GM04503 (cell line): ENCODE measurements around the gene ZPR1.
"Not testable (repeated sequence)": the region's sequence is repeated elsewhere in the genome, so short reads cannot be mapped to it uniquely, and the experiment has no call there.

Source experiments
- DNase-seq: peaks from one replicate; pipeline ENCODE4 v3.0.0-alpha.2; 2012; ENCODE audit warnings: low read depth

Gene ZPR1

DNA sequence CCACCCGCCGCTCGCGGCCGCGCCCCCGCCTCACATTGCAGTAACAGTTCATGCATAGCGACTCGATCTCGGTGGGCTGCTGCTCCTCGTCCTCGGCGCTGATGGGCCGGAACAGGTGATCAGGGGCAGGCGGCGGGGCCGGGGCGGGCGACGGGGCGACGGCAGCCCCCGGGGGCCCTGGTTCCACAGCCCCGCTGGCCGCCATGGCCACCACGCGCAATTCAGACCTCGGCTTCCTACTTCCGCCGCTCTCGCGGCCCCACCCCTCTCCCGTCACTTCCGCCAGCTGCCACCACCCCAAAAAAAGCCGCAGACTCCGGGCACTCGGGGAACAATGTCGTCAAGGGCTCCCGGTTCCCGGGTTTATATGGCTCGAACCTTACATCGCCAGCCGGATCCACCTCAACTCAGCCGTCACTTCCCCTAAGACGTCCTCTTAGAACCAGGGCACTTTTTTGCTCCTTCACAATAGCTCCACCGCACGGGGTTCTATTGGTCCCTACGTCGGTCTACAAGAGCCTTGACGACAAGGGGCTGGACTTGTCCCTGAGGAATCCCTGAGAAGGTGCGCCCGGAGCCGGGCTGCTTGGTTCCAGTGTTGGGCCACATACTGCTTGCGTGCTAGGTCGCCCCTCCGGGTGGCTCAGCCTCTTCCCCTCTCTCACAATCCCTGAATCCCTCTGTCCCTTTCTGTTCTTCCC is at the start of gene ZPR1:
Gene ZPR1, minus strand, starts transcription at position 238 of the 701 bp plus-strand sequence. Its CDS starts 33 bp downstream, at position 205.
- peak; percentile 27 for DNase-seq

GRCh38 chr11:116836632-116836991 is 48.8 kb upstream of the ZPR1 start:
- DNase-seq: no peak

DNA sequence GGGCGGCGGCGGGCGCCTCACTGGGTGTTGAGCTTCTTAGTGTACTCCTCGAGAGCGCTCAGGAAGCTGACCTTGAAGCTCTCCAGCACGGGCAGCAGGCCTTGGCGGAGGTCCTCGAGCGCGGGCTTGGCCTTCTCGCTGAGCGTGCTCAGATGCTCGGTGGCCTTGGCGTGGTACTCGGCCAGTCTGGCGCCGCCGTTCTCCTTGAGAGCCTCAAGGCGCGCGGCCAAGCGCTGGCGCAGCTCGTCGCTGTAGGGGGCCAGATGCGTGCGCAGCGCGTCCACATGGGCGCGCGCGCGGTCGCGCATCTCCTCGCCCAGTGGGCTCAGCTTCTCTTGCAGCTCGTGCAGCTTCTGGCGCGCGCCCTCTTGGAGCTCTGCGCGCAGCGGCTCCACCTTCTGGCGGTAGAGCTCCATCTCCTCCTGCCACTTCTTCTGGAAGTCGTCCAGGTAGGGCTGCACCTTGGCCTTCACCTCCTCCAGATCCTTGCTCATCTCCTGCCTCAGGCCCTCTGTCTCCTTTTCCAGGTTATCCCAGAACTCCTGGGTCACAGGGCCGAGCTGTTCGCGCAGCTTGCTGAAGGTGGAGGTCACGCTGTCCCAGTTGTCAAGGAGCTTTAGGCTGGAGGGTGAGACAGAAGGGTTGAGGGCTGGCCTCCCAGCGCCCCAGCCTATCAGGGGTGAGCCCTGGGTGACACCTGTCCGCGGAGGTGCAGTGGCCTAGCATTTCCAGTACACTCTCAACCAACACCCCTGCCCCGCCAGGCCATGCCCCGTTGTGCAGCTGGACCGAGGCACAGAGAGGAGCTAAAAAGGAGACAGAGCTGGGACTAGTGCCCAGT is 48.2 kb upstream of the ZPR1 start:
- peak; percentile 71 for DNase-seq

GRCh38 chr11:116835042-116835772 is 47.4 kb upstream of the ZPR1 start:
- DNase-seq: no peak

GRCh38 chr11:116834535-116835041 is 46.8 kb upstream of the ZPR1 start:
- not testable (repeated sequence) for DNase-seq

- DNase-seq: no peak
Measured at GRCh38 chr11:116833816-116834534, 46.2 kb upstream of the ZPR1 start.

DNA sequence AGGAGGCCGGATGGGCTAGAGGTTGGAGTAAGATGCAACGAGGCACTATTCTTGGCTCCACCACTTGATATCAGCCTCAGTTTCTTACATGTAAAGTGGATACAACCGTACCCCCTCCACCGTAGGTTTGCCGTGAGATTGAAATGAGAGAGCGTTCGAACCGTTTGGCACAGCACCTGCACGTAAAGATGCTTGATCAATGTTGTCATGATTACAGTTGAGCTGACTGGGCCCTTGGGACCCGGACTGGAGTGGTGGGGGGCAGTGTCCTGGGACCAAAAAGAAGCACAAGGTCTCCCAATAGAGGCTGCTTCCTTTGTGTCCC is 45.6 kb upstream of the ZPR1 start:
- no peak for DNase-seq

DNA sequence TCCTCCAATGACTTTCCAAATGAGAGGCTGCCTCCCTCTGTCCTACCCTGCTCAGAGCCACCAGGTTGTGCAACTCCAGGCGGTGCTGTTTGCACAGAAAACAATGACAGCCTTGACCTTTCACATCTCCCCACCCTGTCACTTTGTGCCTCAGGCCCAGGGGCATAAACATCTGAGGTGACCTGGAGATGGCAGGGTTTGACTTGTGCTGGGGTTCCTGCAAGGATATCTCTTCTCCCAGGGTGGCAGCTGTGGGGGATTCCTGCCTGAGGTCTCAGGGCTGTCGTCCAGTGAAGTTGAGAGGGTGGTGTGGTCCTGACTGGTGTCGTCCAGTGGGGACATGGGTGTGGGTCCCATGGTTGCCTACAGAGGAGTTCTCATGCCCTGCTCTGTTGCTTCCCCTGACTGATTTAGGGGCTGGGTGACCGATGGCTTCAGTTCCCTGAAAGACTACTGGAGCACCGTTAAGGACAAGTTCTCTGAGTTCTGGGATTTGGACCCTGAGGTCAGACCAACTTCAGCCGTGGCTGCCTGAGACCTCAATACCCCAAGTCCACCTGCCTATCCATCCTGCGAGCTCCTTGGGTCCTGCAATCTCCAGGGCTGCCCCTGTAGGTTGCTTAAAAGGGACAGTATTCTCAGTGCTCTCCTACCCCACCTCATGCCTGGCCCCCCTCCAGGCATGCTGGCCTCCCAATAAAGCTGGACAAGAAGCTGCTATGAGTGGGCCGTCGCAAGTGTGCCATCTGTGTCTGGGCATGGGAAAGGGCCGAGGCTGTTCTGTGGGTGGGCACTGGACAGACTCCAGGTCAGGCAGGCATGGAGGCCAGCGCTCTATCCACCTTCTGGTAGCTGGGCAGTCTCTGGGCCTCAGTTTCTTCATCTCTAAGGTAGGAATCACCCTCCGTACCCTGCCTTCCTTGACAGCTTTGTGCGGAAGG is 44.8 kb upstream of the ZPR1 start:
- DNase-seq: no peak

DNA sequence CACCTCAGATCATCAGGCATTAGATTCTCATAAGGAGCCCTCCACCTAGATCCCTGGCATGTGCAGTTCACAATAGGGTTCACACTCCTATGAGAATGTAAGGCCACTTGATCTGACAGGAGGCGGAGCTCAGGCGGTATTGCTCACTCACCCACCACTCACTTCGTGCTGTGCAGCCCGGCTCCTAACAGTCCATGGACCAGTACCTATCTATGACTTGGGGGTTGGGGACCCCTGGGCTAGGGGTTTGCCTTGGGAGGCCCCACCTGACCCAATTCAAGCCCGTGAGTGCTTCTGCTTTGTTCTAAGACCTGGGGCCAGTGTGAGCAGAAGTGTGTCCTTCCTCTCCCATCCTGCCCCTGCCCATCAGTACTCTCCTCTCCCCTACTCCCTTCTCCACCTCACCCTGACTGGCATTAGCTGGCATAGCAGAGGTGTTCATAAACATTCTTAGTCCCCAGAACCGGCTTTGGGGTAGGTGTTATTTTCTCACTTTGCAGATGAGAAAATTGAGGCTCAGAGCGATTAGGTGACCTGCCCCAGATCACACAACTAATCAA is 44.0 kb upstream of the ZPR1 start:
- DNase-seq: no peak

DNA sequence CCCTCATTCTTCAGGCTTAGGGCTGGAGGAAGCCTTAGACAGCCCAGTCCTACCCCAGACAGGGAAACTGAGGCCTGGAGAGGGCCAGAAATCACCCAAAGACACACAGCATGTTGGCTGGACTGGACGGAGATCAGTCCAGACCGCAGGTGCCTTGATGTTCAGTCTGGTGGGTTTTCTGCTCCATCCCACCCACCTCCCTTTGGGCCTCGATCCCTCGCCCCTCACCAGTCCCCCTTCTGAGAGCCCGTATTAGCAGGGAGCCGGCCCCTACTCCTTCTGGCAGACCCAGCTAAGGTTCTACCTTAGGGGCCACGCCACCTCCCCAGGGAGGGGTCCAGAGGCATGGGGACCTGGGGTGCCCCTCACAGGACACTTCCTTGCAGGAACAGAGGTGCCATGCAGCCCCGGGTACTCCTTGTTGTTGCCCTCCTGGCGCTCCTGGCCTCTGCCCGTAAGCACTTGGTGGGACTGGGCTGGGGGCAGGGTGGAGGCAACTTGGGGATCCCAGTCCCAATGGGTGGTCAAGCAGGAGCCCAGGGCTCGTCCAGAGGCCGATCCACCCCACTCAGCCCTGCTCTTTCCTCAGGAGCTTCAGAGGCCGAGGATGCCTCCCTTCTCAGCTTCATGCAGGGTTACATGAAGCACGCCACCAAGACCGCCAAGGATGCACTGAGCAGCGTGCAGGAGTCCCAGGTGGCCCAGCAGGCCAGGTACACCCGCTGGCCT is 42.5 kb upstream of the ZPR1 start:
- no peak for DNase-seq

DNA sequence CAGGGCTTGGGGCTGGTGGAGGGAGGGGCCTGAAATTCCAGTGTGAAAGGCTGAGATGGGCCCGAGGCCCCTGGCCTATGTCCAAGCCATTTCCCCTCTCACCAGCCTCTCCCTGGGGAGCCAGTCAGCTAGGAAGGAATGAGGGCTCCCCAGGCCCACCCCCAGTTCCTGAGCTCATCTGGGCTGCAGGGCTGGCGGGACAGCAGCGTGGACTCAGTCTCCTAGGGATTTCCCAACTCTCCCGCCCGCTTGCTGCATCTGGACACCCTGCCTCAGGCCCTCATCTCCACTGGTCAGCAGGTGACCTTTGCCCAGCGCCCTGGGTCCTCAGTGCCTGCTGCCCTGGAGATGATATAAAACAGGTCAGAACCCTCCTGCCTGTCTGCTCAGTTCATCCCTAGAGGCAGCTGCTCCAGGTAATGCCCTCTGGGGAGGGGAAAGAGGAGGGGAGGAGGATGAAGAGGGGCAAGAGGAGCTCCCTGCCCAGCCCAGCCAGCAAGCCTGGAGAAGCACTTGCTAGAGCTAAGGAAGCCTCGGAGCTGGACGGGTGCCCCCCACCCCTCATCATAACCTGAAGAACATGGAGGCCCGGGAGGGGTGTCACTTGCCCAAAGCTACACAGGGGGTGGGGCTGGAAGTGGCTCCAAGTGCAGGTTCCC is 41.8 kb upstream of the ZPR1 start, which contains the start of gene APOC3:
Gene APOC3, plus strand, starts transcription at position 383 of the 659 bp plus-strand sequence. CDS start 676 bp downstream, outside the sequence.
- no peak for DNase-seq

GRCh38 chr11:116828632-116829524 is 41.1 kb upstream of the ZPR1 start:
- no peak for DNase-seq

DNA sequence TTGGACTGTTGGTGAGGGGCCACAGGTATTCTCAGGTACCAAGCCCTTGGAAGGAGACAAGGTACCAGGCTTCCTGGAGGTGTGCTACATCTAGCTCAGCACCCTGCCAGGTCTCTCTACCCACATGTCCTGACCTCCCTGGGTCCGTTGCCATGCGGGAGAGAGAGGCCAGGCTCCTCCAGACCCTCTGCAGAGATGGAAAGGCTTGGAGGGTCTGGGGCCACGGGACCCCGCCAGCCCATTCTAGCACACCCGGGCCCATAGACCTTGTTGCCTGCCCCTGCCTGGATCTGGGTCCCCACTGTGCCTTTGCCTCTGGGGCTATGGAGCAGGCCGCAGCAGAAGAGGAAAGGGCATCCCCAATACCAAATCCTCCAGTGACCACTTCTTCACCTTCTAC is 39.6 kb upstream of the ZPR1 start:
- no peak for DNase-seq

GRCh38 chr11:116826751-116827431 is 39.1 kb upstream of the ZPR1 start:
- DNase-seq: no peak

DNA sequence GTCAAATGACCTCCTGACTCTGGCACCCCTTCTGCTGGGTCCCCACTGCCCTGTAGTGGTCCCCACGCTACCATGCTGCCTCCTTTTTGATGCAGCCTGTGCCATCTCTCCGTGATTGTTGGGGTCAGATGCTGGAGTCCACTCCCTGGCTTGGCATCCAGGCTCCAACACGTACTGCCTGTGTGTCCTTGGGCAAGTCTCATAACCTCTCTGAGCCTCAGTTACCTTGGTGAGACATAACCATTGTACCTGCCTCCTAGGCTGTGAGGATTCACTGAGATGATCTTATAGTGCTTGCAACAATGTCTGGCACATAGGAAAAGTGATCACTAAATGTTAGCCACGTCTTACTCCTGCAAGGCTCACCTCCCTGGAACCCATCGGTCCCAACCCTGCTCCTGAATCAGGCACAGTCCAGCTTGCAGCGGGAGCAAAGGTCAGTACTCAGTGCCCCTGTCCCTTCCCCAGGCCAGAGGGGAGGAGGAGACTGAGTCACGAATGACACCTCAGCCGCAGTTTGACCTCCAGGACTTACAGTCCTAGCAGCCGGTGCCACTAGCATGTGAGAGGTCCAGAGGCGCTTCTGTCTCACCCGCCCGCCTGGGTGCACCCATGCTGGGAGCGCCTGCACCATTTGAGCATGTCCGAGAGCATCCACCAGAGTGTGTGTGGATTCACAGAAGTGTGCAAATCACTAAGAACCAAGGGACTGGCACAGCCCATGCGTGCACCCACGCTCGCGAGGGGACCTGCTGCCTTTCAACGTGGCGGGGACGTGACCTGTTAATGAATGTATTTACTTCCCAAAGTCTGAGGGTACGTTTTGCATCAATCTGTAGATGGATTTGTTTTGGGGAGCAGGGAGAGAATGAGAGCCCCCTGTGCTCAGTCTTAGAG is 38.3 kb upstream of the ZPR1 start:
- DNase-seq: no peak

GRCh38 chr11:116825434-116825833 is 37.6 kb upstream of the ZPR1 start:
- DNase-seq: no peak
